Liver (tissue), 3 donors: ENCODE results near the gene CXCL14.

Source experiments
- FOXA1 ChIP-seq: IDR thresholded peaks from 2 replicates; pipeline ENCODE4 v1.6.1; 2016; ENCODE audit warnings: antibody characterized with exemption
- GABPA ChIP-seq, 2 donors: IDR thresholded peaks in 1 of 2; conservative IDR thresholded peaks in 1 of 2; 2 replicates each; pipeline ENCODE4 v1.6.1; 2016; ENCODE audit warnings: antibody characterized with exemption in 2 of 2, mild to moderate bottlenecking in 1 of 2, moderate library complexity in 1 of 2
- HNF4A ChIP-seq, 2 donors: conservative IDR thresholded peaks; 2 replicates each; pipeline ENCODE4 v1.6.1; 2016; ENCODE audit warnings: antibody characterized with exemption in 2 of 2, mild to moderate bottlenecking in 2 of 2
- HNF4G ChIP-seq: IDR thresholded peaks from 2 replicates; pipeline ENCODE4 v1.6.1; 2016; ENCODE audit warnings: antibody characterized with exemption
- NR2F2 ChIP-seq: IDR thresholded peaks from 2 replicates; pipeline ENCODE4 v1.6.1; 2016; ENCODE audit warnings: antibody characterized with exemption
- RAD21 ChIP-seq, 2 donors: IDR thresholded peaks; 2 replicates each; pipeline ENCODE4 v1.6.1; 2016; ENCODE audit warnings: antibody characterized with exemption in 2 of 2, mild to moderate bottlenecking in 2 of 2
- REST ChIP-seq: IDR thresholded peaks from 2 replicates; pipeline ENCODE4 v1.6.1; 2016; ENCODE audit warnings: antibody characterized with exemption, mild to moderate bottlenecking
- RXRA ChIP-seq, 2 donors: IDR thresholded peaks; 2 replicates each; pipeline ENCODE4 v1.6.1; 2017 to 2018; ENCODE audit warnings: antibody characterized with exemption in 2 of 2, mild to moderate bottlenecking in 1 of 2
- TAF1 ChIP-seq: conservative IDR thresholded peaks from 2 replicates; pipeline ENCODE4 v1.6.1; 2016; ENCODE audit warnings: antibody characterized with exemption, mild to moderate bottlenecking
- YY1 ChIP-seq: IDR thresholded peaks from 2 replicates; pipeline ENCODE4 v1.6.1; 2016; ENCODE audit warnings: antibody characterized with exemption, mild to moderate bottlenecking
- TF ChIP-seq, protein P1 (sequence below): fragments of 150-350 bp; IDR thresholded peaks from 2 replicates; pipeline ENCODE4 v1.5.1; 2017; ENCODE audit warnings: improper control_type of control experiment, low read depth, low read length; ENCODE audit not compliant: missing input control
- TF ChIP-seq, protein P2 (sequence below): IDR thresholded peaks from 2 replicates; pipeline ENCODE4 v1.6.1; 2016; ENCODE audit warnings: antibody characterized with exemption
- donor health status: healthy.
- donor health status: healthy.

GRCh38 chr5:135584276-135584675 lies 5.5 kb upstream of the CXCL14 start:
- TF ChIP-seq, protein P1, sequence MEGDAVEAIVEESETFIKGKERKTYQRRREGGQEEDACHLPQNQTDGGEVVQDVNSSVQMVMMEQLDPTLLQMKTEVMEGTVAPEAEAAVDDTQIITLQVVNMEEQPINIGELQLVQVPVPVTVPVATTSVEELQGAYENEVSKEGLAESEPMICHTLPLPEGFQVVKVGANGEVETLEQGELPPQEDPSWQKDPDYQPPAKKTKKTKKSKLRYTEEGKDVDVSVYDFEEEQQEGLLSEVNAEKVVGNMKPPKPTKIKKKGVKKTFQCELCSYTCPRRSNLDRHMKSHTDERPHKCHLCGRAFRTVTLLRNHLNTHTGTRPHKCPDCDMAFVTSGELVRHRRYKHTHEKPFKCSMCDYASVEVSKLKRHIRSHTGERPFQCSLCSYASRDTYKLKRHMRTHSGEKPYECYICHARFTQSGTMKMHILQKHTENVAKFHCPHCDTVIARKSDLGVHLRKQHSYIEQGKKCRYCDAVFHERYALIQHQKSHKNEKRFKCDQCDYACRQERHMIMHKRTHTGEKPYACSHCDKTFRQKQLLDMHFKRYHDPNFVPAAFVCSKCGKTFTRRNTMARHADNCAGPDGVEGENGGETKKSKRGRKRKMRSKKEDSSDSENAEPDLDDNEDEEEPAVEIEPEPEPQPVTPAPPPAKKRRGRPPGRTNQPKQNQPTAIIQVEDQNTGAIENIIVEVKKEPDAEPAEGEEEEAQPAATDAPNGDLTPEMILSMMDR, result no peak
- TF ChIP-seq HNF4A (conservative IDR thresholded peaks at IDR 0.05), result no peak
- TF ChIP-seq, protein P2, sequence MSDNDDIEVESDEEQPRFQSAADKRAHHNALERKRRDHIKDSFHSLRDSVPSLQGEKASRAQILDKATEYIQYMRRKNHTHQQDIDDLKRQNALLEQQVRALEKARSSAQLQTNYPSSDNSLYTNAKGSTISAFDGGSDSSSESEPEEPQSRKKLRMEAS, result no peak
- TF ChIP-seq FOXA1, result no peak
- TF ChIP-seq REST, result no peak
- no peak for TF ChIP-seq RXRA (IDR thresholded peaks at IDR 0.05)
- TF ChIP-seq RAD21 (IDR thresholded peaks at IDR 0.05), result no peak
- TF ChIP-seq GABPA (IDR thresholded peaks at IDR 0.05 in 1 of 2, conservative IDR thresholded peaks at IDR 0.05 in 1 of 2), result no peak
- no peak for TF ChIP-seq TAF1
- no peak for TF ChIP-seq NR2F2
- no peak for TF ChIP-seq HNF4G
- no peak for TF ChIP-seq YY1
